HG02678 (cell line): Measurements from ENCODE around the gene NFIC.

Experiments used
- ATAC-seq: cut with Tn5 transposase; IDR thresholded peaks from one replicate; pipeline ENCODE4 v1.9.1; 2021; ENCODE audit warnings: mild to moderate bottlenecking, moderate library complexity; ENCODE audit not compliant: unreplicated experiment

NFIC gene

GRCh38 chr19:3358689-3359014, 7.7 kb upstream of the NFIC start:
- ATAC-seq = no peak

DNA sequence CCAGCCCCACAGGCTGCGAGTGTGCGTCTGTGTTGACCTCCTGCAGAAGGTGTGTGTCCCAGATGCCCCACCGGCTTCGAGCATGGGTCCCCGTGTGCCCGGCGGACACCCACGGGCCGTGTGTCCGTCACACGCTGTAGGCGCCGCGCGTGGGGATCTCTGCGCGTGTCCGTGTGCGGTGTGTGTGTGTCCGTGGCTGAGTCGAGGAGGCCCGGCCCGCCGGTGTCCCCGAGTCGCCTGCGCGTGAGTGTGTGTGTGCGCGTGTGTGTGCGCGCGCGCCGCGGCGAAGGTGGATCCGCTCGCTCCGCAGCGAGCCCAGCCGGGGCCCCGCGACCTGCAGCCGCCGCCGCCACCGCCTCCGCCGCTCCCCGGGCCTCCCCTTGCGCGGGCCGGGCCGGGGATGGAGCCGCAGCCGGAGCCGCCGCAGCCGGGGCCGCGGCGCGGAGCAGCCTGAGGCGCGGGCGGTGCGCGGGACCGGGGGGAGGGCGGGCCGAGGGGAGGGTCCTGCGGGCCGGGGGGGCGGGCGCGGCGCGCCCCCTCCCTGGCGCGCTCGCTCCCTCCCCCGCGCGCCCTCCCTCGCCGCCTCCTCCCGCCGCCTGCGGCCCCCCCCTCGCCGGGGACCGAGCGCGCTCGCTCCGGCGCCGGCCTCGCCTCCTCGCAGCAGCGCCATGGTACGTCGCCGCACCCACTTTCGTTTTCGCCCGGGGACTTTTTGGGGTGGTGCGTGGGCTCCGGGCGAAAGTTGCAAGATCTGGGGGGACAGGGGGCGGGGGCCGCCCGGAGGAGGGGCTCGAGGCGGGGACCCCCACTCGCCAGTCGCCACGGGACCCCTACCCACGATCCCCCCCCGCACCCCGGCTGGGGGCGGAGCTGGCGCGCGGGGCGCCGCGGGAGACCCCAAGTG, 7.1 kb upstream of the NFIC start:
- peak; percentile 44 for ATAC-seq

DNA sequence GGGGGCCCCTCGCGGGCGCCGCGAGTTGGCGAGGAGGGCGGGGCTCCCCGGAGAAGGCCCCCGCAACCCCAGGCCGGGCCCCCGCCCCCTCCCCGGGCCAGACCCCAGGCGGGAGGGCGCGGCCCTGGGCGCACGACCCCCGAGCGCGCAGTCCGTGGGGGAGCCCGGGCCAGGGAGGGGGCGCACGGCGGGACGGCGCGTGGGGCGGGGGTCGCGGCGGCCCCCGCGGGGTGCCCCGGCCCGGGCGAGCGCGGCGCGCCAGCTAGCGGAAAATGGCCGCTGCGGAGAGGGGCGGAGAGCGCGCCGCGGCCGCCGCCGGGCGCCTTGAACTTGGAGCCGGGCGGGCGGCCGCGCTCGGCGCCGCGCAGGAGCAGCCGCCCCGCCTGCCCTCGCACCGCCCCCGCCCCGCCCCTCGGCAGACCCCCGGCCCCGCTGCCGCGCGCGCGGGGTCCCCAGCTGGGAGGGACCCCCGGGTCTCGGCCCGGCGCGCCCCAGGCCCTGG, 6.4 kb upstream of the NFIC start:
- peak; percentile 18 for ATAC-seq

GRCh38 chr19:3360421-3361383, 5.7 kb upstream of the NFIC start:
- peak; percentile 37 for ATAC-seq

- ATAC-seq = no peak
These were observed 4.8 kb upstream of the NFIC start for GRCh38 chr19:3361384-3362216.

- no peak for ATAC-seq
These were observed 4.0 kb upstream of the NFIC start for GRCh38 chr19:3362217-3362906.

GRCh38 chr19:3363841-3364500, 2.4 kb upstream of the NFIC start:
- no peak for ATAC-seq

DNA sequence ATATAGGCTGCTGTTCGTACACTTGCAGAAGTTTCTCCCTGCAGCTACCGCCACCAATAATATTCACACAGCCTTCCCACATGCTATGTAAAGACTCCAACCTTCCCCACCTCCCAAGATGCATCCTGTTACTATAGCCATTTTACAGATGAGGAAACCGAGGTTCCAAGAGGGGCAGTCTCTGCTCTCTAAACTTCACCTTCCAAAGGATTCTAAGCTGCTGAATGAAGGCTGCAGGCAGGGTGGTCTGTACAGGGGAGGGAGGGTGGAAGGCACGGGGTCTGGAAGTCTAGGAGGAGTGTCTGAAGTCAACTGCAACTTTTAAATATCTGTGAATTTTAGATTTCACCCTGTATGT, 1.9 kb upstream of the NFIC start:
- no peak for ATAC-seq

DNA sequence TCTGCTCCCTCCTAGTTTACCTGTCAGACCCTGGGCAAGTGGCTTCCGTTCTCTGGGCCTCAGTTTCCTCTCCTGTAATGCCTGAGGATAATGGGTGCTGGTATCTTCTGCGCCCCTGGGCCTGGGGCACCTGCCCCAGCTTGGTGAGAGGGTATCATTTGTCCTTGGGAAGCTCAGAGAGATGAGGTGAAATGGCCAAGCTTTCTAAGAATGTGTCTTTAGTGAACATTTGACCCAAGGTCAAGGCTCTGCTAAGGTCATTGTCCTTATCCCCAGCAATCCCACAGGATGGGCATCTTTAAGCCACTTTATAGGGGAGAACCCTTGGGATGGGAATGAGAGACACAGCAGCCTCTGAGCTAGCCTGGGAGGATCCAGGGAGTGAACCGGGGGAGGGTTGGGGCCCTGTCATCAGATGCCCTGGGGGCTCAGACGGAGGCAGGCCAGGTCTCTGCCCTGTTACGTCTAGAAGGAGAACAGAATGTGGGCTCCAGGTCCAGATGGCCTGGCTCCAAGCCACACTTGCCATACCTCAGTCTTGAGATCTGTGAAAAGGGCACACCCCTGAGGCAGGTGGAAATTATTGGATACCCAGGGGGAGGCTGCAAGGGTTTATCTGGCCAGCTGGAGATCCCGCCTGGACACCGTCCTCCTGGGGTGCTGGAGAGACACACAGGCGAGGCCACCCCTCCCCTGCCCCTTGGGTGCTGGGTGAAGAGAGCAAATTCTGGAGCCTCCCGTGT, 1.1 kb upstream of the NFIC start:
- no peak for ATAC-seq

GRCh38 chr19:3366753-3367627, 607 bp downstream of the NFIC start:
- ATAC-seq = no peak

- ATAC-seq = no peak
These were observed 1.5 kb downstream of the NFIC start for GRCh38 chr19:3367628-3368440.

DNA sequence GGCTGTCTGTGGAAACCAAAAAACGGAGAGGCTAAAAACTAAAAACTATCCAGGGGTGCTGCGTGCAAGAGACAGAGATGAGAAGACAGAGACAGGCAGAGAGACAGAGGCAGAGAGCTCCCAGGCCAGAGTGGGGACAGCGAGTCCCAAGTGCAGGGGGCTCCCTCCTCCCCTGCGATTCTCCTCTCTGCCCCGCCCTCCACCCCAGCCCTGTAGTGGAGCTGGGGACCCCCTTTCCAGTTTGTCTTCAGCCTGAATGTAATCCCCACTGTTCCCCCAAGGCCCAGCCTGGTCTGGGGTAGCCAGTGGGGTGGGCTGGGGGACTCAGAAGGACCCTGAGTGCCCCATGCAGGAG, 2.0 kb downstream of the NFIC start:
- ATAC-seq = no peak

DNA sequence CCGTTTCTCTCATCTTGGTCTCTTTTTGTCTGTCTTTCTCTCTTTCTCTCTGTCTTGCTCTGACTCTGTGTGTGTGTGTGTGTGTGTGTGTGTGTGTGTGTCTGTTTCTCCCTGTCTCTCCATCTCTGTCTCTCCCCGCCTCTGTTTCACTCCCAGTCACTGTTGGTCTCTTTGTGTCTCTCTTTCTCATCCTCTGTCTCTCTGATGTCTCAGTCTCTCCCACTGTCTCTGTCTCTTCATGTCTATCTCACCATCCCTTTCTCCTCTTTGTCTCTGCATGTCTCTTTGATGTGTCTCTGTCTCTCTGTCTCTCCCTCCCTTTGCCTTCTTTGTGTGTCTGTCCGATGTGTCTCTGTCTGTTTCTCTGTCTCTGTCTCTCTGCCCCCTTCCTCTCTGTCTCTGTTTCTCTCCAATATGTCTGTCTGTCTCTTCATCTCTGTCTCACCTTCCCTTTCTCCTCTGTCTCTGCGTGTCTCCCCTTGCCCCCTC, 2.5 kb downstream of the NFIC start:
- ATAC-seq = no peak

- peak; percentile 38 for ATAC-seq
These were observed 3.2 kb downstream of the NFIC start for GRCh38 chr19:3369337-3370213.

GRCh38 chr19:3370214-3370720, 3.9 kb downstream of the NFIC start:
- no peak for ATAC-seq
